ENCODE results near the gene PHF1. TPM values are rescaled to one million over a fixed set of nuclear protein-coding genes. Genes with fewer than 3 reads are reported as not detected.

PHF1 gene
- total and polyA plus RNA-seq, 2 of the 13 experiments (the other 11 are each of a cell fraction or from before 2014, with no cell fraction given): 25.4 to 61.9 TPM

GRCh38 chr6:33391922-33392594 is 18.8 kb upstream of the PHF1 start (continued):
- TF ChIP-seq NR2F2 (IDR thresholded peaks at IDR 0.05; ENCODE audit: borderline replicate concordance, low read depth) (no peak), ZNF550 (CRISPR knock-in tag; IDR thresholded peaks at IDR 0.05; ENCODE audit: borderline replicate concordance) (peak; percentile 34; the same call in 1 of the 2 replicates), HNRNPUL1 (IDR thresholded peaks at IDR 0.05; ENCODE audit: low read depth, low read length) (no peak), DPF2 (CRISPR knock-in tag; IDR thresholded peaks at IDR 0.05; ENCODE audit: borderline replicate concordance, low read depth) (no peak), UBTF (CRISPR knock-in tag; IDR thresholded peaks at IDR 0.05) (no peak), ATAD3A (CRISPR knock-in tag; IDR thresholded peaks at IDR 0.05) (no peak), ZBTB39 (CRISPR knock-in tag; IDR thresholded peaks at IDR 0.05) (no peak), RBAK (CRISPR knock-in tag; IDR thresholded peaks at IDR 0.05) (0 out of 2 replicates have a peak, but pooled peaks have one; percentile 43), MZF1 (CRISPR knock-in tag; IDR thresholded peaks at IDR 0.05; ENCODE audit: borderline replicate concordance) (0 out of 2 replicates have a peak, but pooled peaks have one; percentile 70), FOSL1 (CRISPR knock-in tag; IDR thresholded peaks at IDR 0.05; ENCODE audit: borderline replicate concordance) (no peak), ZNF280B (CRISPR knock-in tag; IDR thresholded peaks at IDR 0.05; ENCODE audit: borderline replicate concordance) (peak; percentile 82), RFXANK (CRISPR knock-in tag; IDR thresholded peaks at IDR 0.05) (no peak), AGO2 (optimal IDR thresholded peaks at IDR 0.05; ENCODE audit: low read depth, low read length) (peak; percentile 63), SKI (IDR thresholded peaks at IDR 0.05; ENCODE audit: partially characterized antibody) (no peak), ZNF773 (CRISPR knock-in tag; IDR thresholded peaks at IDR 0.05; ENCODE audit: borderline replicate concordance) (no peak), ZNF34 (CRISPR knock-in tag; IDR thresholded peaks at IDR 0.05; ENCODE audit: borderline replicate concordance) (no peak), NKX3-1 (CRISPR knock-in tag; IDR thresholded peaks at IDR 0.05) (no peak), NRL (CRISPR knock-in tag; IDR thresholded peaks at IDR 0.05; ENCODE audit: borderline replicate concordance) (peak; percentile 80; the same call in 1 of the 2 replicates), ZNF670 (CRISPR knock-in tag; IDR thresholded peaks at IDR 0.05; ENCODE audit: borderline replicate concordance) (no peak), SAP130 (CRISPR knock-in tag; IDR thresholded peaks at IDR 0.05; ENCODE audit: low read depth) (no peak; the same call in 1 of the 2 replicates), ZFP62 (CRISPR knock-in tag; IDR thresholded peaks at IDR 0.05) (no peak), TCF12 (IDR thresholded peaks at IDR 0.05) (no peak), TCF12 (CRISPR knock-in tag; IDR thresholded peaks at IDR 0.05) (no peak), RBFOX2 (IDR thresholded peaks at IDR 0.05; ENCODE audit: low read depth, low read length) (peak; percentile 47; the same call in 1 of the 2 replicates)
